K562 (cell line): ENCODE results near the gene SH3D21. TPM values are rescaled to one million over a fixed set of nuclear protein-coding genes. Genes with fewer than 3 reads are reported as not detected.
A peak's percentile ranks its signal among the peaks of the same experiment; 100 is the strongest.

Experiments
- ETS2 ChIP-seq: IDR thresholded peaks from 2 replicates; pipeline ENCODE4 v1.6.1; 2016; ENCODE audit warnings: borderline replicate concordance, missing genetic modification characterization, mild to moderate bottlenecking, moderate library complexity, missing compliant biosample characterization; ENCODE audit not compliant: poor library complexity, severe bottlenecking
- FUS ChIP-seq: fragments of 200-400 bp; formaldehyde crosslinking; optimal IDR thresholded peaks from 2 replicates; pipeline ENCODE3; 2017; ENCODE audit warnings: low read depth, low read length
- SMAD4 ChIP-seq: fragments of 250-450 bp; sonication (Bioruptor Pico); conservative IDR thresholded peaks from 2 replicates; pipeline ENCODE4 v1.8.0; 2021; ENCODE audit warnings: inconsistent platforms, mild to moderate bottlenecking, moderate library complexity
- ZNF263 ChIP-seq: sonication (generic); formaldehyde crosslinking; IDR thresholded peaks from 2 replicates; pipeline ENCODE4 v1.8.0; 2022; ENCODE audit warnings: mild to moderate bottlenecking, missing genetic modification reagents, borderline replicate concordance
- polyA plus RNA-seq, 8 experiments: library from polyadenylated mRNA; depleted of rRNA in 4 of 8; stranded (reverse) in 5 of 8; unstranded in 3 of 8; fragments of >200 nt; fragmentation: Nextera tagmentation in 2 of 8; fragmentation: Illumina TruSeq in 1 of 8; extraction: Ambion mirVana in 2 of 8; extraction: Trizol in 1 of 8; gene quantifications; 2 replicates each; pipeline versions ENCODE4 v1.2.1 to v1.2.3, GENCODE V29; 2011 to 2014; ENCODE audit warnings: inconsistent platforms in 1 of 8, missing spikeins in 1 of 8
- total RNA-seq, 7 experiments: library from RNA; depleted of rRNA in 6 of 7; stranded (reverse); fragments of >200 nt in 6 of 7; fragmentation: Illumina TruSeq in 2 of 7; extraction: Trizol in 2 of 7; gene quantifications; 2 replicates each; pipeline versions ENCODE4 v1.2.1 to v1.2.3, GENCODE V29; 2011 to 2021; ENCODE audit warnings: low replicate concordance in 1 of 7
- TF ChIP-seq, protein P1 (sequence below): fragments of 200-600 bp; sonication (generic); IDR thresholded peaks from one replicate; pipeline ENCODE4 v1.6.1; 2012; ENCODE audit warnings: mild to moderate bottlenecking, low read depth, low read length, inconsistent platforms
- TF ChIP-seq, protein P2 (sequence below): fragments of 450-650 bp; IDR thresholded peaks from 2 replicates; pipeline ENCODE4 v1.6.1; 2018; ENCODE audit not compliant: partially characterized antibody
- TF ChIP-seq, protein P3 (sequence below): sonication (generic); formaldehyde crosslinking; IDR thresholded peaks from 2 replicates; pipeline ENCODE4 v1.8.0; 2022; ENCODE audit warnings: mild to moderate bottlenecking, missing genetic modification reagents, borderline replicate concordance

SH3D21 gene
- total and polyA plus RNA-seq, 9 of the 15 experiments (the other 6 are each of a cell fraction or from before 2014, with no cell fraction given): 0.01 to 4.7 (median 1.8) TPM

DNA sequence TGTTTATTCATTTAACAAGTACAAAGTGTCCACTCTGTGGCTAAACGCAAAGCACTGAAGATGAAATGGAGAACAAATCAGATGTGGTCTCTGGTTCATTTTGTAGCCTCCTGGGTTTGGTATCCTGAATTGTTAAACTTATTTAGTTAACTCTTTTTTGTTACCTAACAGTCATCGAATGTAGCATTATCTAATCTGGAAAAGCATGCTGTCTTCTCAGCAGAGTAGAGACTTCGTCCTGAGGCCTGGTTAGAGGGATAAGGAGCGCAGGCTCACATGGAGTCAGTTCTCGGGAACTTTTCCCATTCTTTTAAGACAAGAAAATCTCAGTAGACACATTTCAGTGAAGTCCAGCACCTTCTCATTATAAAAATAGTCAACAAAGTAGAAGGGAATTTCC, 33.1 kb upstream of the SH3D21 start (continued):
- TF ChIP-seq, protein P1, sequence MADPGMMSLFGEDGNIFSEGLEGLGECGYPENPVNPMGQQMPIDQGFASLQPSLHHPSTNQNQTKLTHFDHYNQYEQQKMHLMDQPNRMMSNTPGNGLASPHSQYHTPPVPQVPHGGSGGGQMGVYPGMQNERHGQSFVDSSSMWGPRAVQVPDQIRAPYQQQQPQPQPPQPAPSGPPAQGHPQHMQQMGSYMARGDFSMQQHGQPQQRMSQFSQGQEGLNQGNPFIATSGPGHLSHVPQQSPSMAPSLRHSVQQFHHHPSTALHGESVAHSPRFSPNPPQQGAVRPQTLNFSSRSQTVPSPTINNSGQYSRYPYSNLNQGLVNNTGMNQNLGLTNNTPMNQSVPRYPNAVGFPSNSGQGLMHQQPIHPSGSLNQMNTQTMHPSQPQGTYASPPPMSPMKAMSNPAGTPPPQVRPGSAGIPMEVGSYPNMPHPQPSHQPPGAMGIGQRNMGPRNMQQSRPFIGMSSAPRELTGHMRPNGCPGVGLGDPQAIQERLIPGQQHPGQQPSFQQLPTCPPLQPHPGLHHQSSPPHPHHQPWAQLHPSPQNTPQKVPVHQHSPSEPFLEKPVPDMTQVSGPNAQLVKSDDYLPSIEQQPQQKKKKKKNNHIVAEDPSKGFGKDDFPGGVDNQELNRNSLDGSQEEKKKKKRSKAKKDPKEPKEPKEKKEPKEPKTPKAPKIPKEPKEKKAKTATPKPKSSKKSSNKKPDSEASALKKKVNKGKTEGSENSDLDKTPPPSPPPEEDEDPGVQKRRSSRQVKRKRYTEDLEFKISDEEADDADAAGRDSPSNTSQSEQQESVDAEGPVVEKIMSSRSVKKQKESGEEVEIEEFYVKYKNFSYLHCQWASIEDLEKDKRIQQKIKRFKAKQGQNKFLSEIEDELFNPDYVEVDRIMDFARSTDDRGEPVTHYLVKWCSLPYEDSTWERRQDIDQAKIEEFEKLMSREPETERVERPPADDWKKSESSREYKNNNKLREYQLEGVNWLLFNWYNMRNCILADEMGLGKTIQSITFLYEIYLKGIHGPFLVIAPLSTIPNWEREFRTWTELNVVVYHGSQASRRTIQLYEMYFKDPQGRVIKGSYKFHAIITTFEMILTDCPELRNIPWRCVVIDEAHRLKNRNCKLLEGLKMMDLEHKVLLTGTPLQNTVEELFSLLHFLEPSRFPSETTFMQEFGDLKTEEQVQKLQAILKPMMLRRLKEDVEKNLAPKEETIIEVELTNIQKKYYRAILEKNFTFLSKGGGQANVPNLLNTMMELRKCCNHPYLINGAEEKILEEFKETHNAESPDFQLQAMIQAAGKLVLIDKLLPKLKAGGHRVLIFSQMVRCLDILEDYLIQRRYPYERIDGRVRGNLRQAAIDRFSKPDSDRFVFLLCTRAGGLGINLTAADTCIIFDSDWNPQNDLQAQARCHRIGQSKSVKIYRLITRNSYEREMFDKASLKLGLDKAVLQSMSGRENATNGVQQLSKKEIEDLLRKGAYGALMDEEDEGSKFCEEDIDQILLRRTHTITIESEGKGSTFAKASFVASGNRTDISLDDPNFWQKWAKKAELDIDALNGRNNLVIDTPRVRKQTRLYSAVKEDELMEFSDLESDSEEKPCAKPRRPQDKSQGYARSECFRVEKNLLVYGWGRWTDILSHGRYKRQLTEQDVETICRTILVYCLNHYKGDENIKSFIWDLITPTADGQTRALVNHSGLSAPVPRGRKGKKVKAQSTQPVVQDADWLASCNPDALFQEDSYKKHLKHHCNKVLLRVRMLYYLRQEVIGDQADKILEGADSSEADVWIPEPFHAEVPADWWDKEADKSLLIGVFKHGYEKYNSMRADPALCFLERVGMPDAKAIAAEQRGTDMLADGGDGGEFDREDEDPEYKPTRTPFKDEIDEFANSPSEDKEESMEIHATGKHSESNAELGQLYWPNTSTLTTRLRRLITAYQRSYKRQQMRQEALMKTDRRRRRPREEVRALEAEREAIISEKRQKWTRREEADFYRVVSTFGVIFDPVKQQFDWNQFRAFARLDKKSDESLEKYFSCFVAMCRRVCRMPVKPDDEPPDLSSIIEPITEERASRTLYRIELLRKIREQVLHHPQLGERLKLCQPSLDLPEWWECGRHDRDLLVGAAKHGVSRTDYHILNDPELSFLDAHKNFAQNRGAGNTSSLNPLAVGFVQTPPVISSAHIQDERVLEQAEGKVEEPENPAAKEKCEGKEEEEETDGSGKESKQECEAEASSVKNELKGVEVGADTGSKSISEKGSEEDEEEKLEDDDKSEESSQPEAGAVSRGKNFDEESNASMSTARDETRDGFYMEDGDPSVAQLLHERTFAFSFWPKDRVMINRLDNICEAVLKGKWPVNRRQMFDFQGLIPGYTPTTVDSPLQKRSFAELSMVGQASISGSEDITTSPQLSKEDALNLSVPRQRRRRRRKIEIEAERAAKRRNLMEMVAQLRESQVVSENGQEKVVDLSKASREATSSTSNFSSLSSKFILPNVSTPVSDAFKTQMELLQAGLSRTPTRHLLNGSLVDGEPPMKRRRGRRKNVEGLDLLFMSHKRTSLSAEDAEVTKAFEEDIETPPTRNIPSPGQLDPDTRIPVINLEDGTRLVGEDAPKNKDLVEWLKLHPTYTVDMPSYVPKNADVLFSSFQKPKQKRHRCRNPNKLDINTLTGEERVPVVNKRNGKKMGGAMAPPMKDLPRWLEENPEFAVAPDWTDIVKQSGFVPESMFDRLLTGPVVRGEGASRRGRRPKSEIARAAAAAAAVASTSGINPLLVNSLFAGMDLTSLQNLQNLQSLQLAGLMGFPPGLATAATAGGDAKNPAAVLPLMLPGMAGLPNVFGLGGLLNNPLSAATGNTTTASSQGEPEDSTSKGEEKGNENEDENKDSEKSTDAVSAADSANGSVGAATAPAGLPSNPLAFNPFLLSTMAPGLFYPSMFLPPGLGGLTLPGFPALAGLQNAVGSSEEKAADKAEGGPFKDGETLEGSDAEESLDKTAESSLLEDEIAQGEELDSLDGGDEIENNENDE: no peak
- TF ChIP-seq ETS2 (tag) (no peak), SMAD4 (CRISPR knock-in tag) (0 out of 2 replicates have a peak, but pooled peaks have one; percentile 62), FUS (no peak), ZNF263 (CRISPR knock-in tag) (no peak; the same call in 1 of the 2 replicates)
- TF ChIP-seq, protein P2, sequence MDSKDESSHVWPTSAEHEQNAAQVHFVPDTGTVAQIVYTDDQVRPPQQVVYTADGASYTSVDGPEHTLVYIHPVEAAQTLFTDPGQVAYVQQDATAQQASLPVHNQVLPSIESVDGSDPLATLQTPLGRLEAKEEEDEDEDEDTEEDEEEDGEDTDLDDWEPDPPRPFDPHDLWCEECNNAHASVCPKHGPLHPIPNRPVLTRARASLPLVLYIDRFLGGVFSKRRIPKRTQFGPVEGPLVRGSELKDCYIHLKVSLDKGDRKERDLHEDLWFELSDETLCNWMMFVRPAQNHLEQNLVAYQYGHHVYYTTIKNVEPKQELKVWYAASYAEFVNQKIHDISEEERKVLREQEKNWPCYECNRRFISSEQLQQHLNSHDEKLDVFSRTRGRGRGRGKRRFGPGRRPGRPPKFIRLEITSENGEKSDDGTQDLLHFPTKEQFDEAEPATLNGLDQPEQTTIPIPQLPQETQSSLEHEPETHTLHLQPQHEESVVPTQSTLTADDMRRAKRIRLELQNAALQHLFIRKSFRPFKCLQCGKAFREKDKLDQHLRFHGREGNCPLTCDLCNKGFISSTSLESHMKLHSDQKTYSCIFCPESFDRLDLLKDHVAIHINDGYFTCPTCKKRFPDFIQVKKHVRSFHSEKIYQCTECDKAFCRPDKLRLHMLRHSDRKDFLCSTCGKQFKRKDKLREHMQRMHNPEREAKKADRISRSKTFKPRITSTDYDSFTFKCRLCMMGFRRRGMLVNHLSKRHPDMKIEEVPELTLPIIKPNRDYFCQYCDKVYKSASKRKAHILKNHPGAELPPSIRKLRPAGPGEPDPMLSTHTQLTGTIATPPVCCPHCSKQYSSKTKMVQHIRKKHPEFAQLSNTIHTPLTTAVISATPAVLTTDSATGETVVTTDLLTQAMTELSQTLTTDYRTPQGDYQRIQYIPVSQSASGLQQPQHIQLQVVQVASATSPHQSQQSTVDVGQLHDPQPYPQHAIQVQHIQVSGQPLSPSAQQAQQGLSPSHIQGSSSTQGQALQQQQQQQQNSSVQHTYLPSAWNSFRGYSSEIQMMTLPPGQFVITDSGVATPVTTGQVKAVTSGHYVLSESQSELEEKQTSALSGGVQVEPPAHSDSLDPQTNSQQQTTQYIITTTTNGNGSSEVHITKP: no peak
- TF ChIP-seq, protein P3, sequence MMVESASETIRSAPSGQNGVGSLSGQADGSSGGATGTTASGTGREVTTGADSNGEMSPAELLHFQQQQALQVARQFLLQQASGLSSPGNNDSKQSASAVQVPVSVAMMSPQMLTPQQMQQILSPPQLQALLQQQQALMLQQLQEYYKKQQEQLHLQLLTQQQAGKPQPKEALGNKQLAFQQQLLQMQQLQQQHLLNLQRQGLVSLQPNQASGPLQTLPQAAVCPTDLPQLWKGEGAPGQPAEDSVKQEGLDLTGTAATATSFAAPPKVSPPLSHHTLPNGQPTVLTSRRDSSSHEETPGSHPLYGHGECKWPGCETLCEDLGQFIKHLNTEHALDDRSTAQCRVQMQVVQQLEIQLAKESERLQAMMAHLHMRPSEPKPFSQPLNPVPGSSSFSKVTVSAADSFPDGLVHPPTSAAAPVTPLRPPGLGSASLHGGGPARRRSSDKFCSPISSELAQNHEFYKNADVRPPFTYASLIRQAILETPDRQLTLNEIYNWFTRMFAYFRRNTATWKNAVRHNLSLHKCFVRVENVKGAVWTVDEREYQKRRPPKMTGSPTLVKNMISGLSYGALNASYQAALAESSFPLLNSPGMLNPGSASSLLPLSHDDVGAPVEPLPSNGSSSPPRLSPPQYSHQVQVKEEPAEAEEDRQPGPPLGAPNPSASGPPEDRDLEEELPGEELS (CRISPR knock-in tag): no peak
